Keratinocyte (primary cell): Measurements from ENCODE around the gene NOD2. TPM values are rescaled to one million over a fixed set of nuclear protein-coding genes. Genes with fewer than 3 reads are reported as not detected.

Experiments used
- DNase-seq: peaks from one replicate; pipeline ENCODE4 v3.0.0-alpha.2; 2011; ENCODE audit warnings: low read depth, missing footprints, low spot score
- FAIRE-seq: peaks from 2 replicates; lab custom pipeline; 2011; peaks lifted over from hg19 to GRCh38; lab: Jason Lieb, UNC
- H2AFZ ChIP-seq: 2 replicates; pipeline ENCODE4 v1.6.0; 2012; ENCODE audit warnings: low read length, control low read depth, inconsistent platforms; ENCODE audit not compliant: control insufficient read depth
- H3K27ac ChIP-seq: 2 replicates; pipeline ENCODE4 v1.5.1; 2011; ENCODE audit warnings: low read length; ENCODE audit not compliant: control insufficient read depth, insufficient read depth
- H3K27me3 ChIP-seq: 3 replicates; pipeline ENCODE4 v1.6.0; 2011; ENCODE audit warnings: low read length; ENCODE audit not compliant: control insufficient read depth, insufficient read depth; ENCODE audit errors: extremely low read depth
- H3K36me3 ChIP-seq, 2 experiments: 2 replicates in 1 of 2; 3 replicates in 1 of 2; pipeline ENCODE4 v1.5.1; 2011; ENCODE audit warnings: low read length in 2 of 2, mild to moderate bottlenecking in 1 of 2; ENCODE audit not compliant: control insufficient read depth in 2 of 2, insufficient read depth in 2 of 2; ENCODE audit errors: extremely low read depth in 1 of 2
- H3K4me1 ChIP-seq: 3 replicates; pipeline ENCODE4 v1.5.1; 2011; ENCODE audit warnings: low read length; ENCODE audit not compliant: control insufficient read depth, insufficient read depth; ENCODE audit errors: extremely low read depth
- H3K4me2 ChIP-seq: 3 replicates; pipeline ENCODE4 v1.6.0; 2011; ENCODE audit warnings: low read depth, low read length; ENCODE audit not compliant: control insufficient read depth, insufficient read depth; ENCODE audit errors: extremely low read depth
- H3K4me3 ChIP-seq, 3 experiments: fragments of 200-600 bp in 1 of 3; sonication (generic) in 1 of 3; 2 replicates in 2 of 3; 3 replicates in 1 of 3; pipeline ENCODE4 v1.5.1; 2011 to 2016; ENCODE audit warnings: low read length in 3 of 3, mild to moderate bottlenecking in 3 of 3, control low read depth in 2 of 3, inconsistent platforms in 1 of 3, low read depth in 1 of 3, mixed read lengths in 1 of 3, mixed run types in 1 of 3, moderate library complexity in 1 of 3; ENCODE audit not compliant: control insufficient read depth in 2 of 3, insufficient read depth in 2 of 3; ENCODE audit errors: extremely low read depth in 1 of 3
- H3K79me2 ChIP-seq: 2 replicates; pipeline ENCODE4 v1.6.0; 2012; ENCODE audit warnings: low read length; ENCODE audit not compliant: control insufficient read depth, insufficient read depth
- H3K9ac ChIP-seq: 3 replicates; pipeline ENCODE4 v1.6.0; 2011; ENCODE audit warnings: low read length; ENCODE audit not compliant: control insufficient read depth, insufficient read depth; ENCODE audit errors: extremely low read depth
- H3K9me1 ChIP-seq: 3 replicates; pipeline ENCODE4 v1.6.0; 2011; ENCODE audit warnings: low read length; ENCODE audit not compliant: control insufficient read depth, insufficient read depth; ENCODE audit errors: extremely low read depth
- H3K9me3 ChIP-seq: 2 replicates; pipeline ENCODE4 v1.5.1; 2012; ENCODE audit warnings: low read depth, low read length; ENCODE audit not compliant: control insufficient read depth
- H4K20me1 ChIP-seq: 3 replicates; pipeline ENCODE4 v1.6.0; 2011; ENCODE audit warnings: low read length; ENCODE audit not compliant: control insufficient read depth, insufficient read depth; ENCODE audit errors: extremely low read depth
- EZH2 ChIP-seq: IDR thresholded peaks from one replicate; pipeline ENCODE4 v1.6.1; 2012; ENCODE audit warnings: inconsistent platforms, mild to moderate bottlenecking, low read length, moderate library complexity
- dilution Hi-C: fragments of 300-500 bp; cut with MboI; formaldehyde crosslinking; loops from one replicate; pipeline ENCODE4 v1.7.0; 2020; ENCODE audit warnings: low sequenced_read_pairs; ENCODE audit not compliant: extremely low pct_ligation_motif_present
- polyA plus RNA-seq, 5 experiments: library from polyadenylated mRNA; depleted of rRNA in 3 of 5; stranded (reverse) in 3 of 5; stranded (forward) in 1 of 5; unstranded in 1 of 5; fragments of >200 nt; gene quantifications; 1 replicate in 1 of 5; 2 replicates in 3 of 5; 3 replicates in 1 of 5; pipeline versions ENCODE4 v1.2.1 to v1.2.3, GENCODE V29; 2011 to 2012; ENCODE audit warnings: missing spikeins in 2 of 5, low read depth in 1 of 5, low replicate concordance in 1 of 5
- TF ChIP-seq, protein P1 (sequence below), 3 experiments: IDR thresholded peaks in 1 of 3; conservative IDR thresholded peaks in 1 of 3; optimal IDR thresholded peaks in 1 of 3; 2 replicates in 2 of 3; 3 replicates in 1 of 3; pipeline versions ENCODE3 to v1.5.1; 2011; ENCODE audit warnings: low read length in 3 of 3, mild to moderate bottlenecking in 3 of 3, moderate library complexity in 2 of 3, control low read depth in 1 of 3, inconsistent platforms in 1 of 3; ENCODE audit not compliant: insufficient read depth in 2 of 3; ENCODE audit errors: extremely low read depth in 1 of 3

NOD2 gene
- polyA plus RNA-seq, 1 donor (not counting 4 experiments of a cell fraction or from before 2014, with no cell fraction given), result 0.80 TPM

- no peak for DNase-seq
- Histone ChIP-seq H3K4me3 (no peak overlapping the region), H3K9me1 (no peaks in the 10 kb centered on the region), H3K4me1 (no peaks in the 10 kb centered on the region), H4K20me1 (no peaks in the 10 kb centered on the region), H3K9me3 (no peaks in the 10 kb centered on the region), H3K27me3 (no peaks in the 10 kb centered on the region), H3K4me2 (no peak overlapping the region), H3K36me3 (no peaks in the 10 kb centered on the region), H3K27ac (no peak overlapping the region), H3K79me2 (no peaks in the 10 kb centered on the region), H2AFZ (no peak overlapping the region), H3K9ac (no peak overlapping the region)
- dilution Hi-C loops, result no loop called here
- TF ChIP-seq, protein P1, sequence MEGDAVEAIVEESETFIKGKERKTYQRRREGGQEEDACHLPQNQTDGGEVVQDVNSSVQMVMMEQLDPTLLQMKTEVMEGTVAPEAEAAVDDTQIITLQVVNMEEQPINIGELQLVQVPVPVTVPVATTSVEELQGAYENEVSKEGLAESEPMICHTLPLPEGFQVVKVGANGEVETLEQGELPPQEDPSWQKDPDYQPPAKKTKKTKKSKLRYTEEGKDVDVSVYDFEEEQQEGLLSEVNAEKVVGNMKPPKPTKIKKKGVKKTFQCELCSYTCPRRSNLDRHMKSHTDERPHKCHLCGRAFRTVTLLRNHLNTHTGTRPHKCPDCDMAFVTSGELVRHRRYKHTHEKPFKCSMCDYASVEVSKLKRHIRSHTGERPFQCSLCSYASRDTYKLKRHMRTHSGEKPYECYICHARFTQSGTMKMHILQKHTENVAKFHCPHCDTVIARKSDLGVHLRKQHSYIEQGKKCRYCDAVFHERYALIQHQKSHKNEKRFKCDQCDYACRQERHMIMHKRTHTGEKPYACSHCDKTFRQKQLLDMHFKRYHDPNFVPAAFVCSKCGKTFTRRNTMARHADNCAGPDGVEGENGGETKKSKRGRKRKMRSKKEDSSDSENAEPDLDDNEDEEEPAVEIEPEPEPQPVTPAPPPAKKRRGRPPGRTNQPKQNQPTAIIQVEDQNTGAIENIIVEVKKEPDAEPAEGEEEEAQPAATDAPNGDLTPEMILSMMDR (optimal IDR thresholded peaks at IDR 0.05 in 1 of 3, IDR thresholded peaks at IDR 0.05 in 1 of 3, conservative IDR thresholded peaks at IDR 0.05 in 1 of 3; ENCODE audit: extremely low read depth in 1 of 3, insufficient read depth in 2 of 3, low read length in 3 of 3), result no peak
- no peak for TF ChIP-seq EZH2
- FAIRE-seq, result no peak
These were observed 18.6 kb downstream of the NOD2 start for GRCh38 chr16:50711862-50712559.

DNA sequence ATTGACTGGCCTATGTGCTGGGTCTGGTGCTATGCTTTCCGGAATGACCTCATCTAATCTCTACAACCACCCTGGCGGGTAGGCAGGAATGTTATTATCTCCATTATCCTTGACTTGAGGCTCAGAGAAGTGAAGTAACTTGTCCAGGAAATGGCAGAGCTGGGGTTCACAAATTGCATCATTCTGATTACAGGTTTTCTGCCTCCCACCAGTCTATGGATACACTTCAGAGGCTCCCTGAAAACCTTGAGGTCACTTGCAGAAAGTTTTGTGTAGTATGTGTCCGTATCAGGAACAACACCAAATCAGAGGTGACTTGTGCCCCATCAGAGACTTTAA lies 19.1 kb downstream of the NOD2 start:
- no peaks in the 10 kb centered on the region for H3K4me1 ChIP-seq
- TF ChIP-seq EZH2, result no peak
- TF ChIP-seq, protein P1 (optimal IDR thresholded peaks at IDR 0.05 in 1 of 3, IDR thresholded peaks at IDR 0.05 in 1 of 3, conservative IDR thresholded peaks at IDR 0.05 in 1 of 3; ENCODE audit: extremely low read depth in 1 of 3, insufficient read depth in 2 of 3, low read length in 3 of 3), result no peak
- no peaks in the 10 kb centered on the region for H3K79me2 ChIP-seq
- DNase-seq (no peak), FAIRE-seq (no peak)
- no peak overlapping the region for H2AFZ ChIP-seq
- H3K4me3 ChIP-seq, result no peak overlapping the region
- H3K27ac ChIP-seq, result no peak overlapping the region
- no peak overlapping the region for H3K4me2 ChIP-seq
- no peaks in the 10 kb centered on the region for H3K27me3 ChIP-seq
- dilution Hi-C loops, result no loop called here
- H3K36me3 ChIP-seq, result no peaks in the 10 kb centered on the region
- no peaks in the 10 kb centered on the region for H3K9me3 ChIP-seq
- H3K9me1 ChIP-seq, result no peaks in the 10 kb centered on the region
- H3K9ac ChIP-seq, result no peak overlapping the region
- no peaks in the 10 kb centered on the region for H4K20me1 ChIP-seq
